Glutamatergic neuron (in vitro differentiated cells): ENCODE results near the gene HHIPL1. TPM values are rescaled to one million over a fixed set of nuclear protein-coding genes. Genes with fewer than 3 reads are reported as not detected.

Experiments
- DNase-seq: peaks from one replicate; pipeline ENCODE4 v3.0.0; 2022
- H3K27ac Mint-ChIP-seq: one replicate; pipeline ENCODE4 v1.8.0; 2020; ENCODE audit warnings: mild to moderate bottlenecking, mixed read lengths, inconsistent platforms; ENCODE audit not compliant: unreplicated experiment
- H3K27me3 Mint-ChIP-seq: one replicate; pipeline ENCODE4 v1.8.0; 2020; ENCODE audit warnings: mild to moderate bottlenecking, moderate library complexity, mixed read lengths, inconsistent platforms; ENCODE audit not compliant: unreplicated experiment
- H3K36me3 Mint-ChIP-seq: one replicate; pipeline ENCODE4 v1.8.0; 2020; ENCODE audit warnings: mild to moderate bottlenecking, mixed read lengths, inconsistent platforms; ENCODE audit not compliant: unreplicated experiment
- H3K4me1 Mint-ChIP-seq: one replicate; pipeline ENCODE4 v1.8.0; 2020; ENCODE audit warnings: mild to moderate bottlenecking, low read depth, mixed read lengths, inconsistent platforms; ENCODE audit not compliant: unreplicated experiment
- H3K4me3 Mint-ChIP-seq: one replicate; pipeline ENCODE4 v1.8.0; 2020; ENCODE audit warnings: mild to moderate bottlenecking, mixed read lengths, inconsistent platforms; ENCODE audit not compliant: unreplicated experiment
- H3K9me3 Mint-ChIP-seq: one replicate; pipeline ENCODE4 v1.8.0; 2020; ENCODE audit warnings: mild to moderate bottlenecking, moderate library complexity, mixed read lengths, inconsistent platforms; ENCODE audit not compliant: unreplicated experiment
- total RNA-seq: library from RNA; stranded (reverse); fragmentation: NEBNext Ultra II Directional; extraction: Animal tissue kit (Norgen Biotek cat#: 25700); gene quantifications from one replicate; pipeline ENCODE4 v1.2.1, GENCODE V29; 2021; ENCODE audit not compliant: unreplicated experiment
- TF ChIP-seq, protein P1 (sequence below): fragments of 200-600 bp; sonication (generic); IDR thresholded peaks from one replicate; pipeline ENCODE4 v1.5.0; 2021; ENCODE audit not compliant: partially characterized antibody, unreplicated experiment

HHIPL1 gene
- total RNA-seq, 1 donor from 2014 or later: 0.47 TPM

DNA sequence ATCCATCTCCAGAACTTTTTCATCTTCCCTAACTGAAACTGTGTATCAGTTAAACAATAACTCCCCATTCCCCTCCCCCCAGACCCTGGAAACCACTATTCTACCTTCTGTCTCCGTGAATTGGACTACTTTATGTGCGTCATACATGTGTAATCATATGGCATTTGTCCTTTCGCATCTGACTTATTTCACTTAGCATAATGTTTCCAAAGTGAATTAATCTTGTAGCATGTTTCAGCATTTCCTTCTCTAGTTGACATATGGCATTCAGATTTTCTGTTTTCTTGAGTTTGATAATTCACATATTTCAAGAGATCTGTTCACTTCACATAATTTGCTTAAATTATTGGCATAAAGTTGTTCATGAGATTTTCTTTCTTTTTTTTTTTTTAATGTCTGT, 49.0 kb downstream of the HHIPL1 start:
- DNase-seq: no peak
- Mint-ChIP-seq H3K4me3 (no peak overlapping the region), H3K27ac (no peak overlapping the region), H3K27me3 (peaks cover 3% of the 10 kb centered on the region), H3K9me3 (peaks cover 4% of the 10 kb centered on the region), H3K4me1 (no peaks in the 10 kb centered on the region), H3K36me3 (no peaks in the 10 kb centered on the region)
- TF ChIP-seq, protein P1, sequence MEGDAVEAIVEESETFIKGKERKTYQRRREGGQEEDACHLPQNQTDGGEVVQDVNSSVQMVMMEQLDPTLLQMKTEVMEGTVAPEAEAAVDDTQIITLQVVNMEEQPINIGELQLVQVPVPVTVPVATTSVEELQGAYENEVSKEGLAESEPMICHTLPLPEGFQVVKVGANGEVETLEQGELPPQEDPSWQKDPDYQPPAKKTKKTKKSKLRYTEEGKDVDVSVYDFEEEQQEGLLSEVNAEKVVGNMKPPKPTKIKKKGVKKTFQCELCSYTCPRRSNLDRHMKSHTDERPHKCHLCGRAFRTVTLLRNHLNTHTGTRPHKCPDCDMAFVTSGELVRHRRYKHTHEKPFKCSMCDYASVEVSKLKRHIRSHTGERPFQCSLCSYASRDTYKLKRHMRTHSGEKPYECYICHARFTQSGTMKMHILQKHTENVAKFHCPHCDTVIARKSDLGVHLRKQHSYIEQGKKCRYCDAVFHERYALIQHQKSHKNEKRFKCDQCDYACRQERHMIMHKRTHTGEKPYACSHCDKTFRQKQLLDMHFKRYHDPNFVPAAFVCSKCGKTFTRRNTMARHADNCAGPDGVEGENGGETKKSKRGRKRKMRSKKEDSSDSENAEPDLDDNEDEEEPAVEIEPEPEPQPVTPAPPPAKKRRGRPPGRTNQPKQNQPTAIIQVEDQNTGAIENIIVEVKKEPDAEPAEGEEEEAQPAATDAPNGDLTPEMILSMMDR: no peak

DNA sequence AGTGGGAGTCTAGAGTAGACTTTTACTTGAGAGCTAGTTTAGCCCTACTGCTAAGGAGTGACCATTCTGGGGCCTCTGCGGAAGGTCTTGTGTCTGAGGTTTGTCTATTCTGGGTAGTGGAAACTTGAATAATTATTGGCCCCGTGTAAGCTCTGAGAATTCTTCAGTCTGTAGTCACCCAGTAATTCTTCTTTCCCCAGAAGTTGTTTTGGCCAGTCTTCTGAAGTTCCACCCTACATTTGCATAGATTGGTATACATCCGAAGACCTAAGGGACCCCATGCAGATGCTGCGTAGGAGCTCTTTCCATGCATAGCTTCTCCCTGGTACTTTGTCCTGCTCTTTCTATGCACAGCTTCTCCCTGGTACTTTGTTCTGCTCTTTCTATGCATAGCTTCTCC, 52.0 kb downstream of the HHIPL1 start:
- Mint-ChIP-seq H3K4me3 (no peak overlapping the region), H3K27ac (no peak overlapping the region), H3K4me1 (no peaks in the 10 kb centered on the region), H3K36me3 (peaks cover under 1% of the 10 kb centered on the region), H3K27me3 (peaks cover 3% of the 10 kb centered on the region), H3K9me3 (peaks cover 3% of the 10 kb centered on the region)
- TF ChIP-seq, protein P1: no peak
- DNase-seq: no peak

DNA sequence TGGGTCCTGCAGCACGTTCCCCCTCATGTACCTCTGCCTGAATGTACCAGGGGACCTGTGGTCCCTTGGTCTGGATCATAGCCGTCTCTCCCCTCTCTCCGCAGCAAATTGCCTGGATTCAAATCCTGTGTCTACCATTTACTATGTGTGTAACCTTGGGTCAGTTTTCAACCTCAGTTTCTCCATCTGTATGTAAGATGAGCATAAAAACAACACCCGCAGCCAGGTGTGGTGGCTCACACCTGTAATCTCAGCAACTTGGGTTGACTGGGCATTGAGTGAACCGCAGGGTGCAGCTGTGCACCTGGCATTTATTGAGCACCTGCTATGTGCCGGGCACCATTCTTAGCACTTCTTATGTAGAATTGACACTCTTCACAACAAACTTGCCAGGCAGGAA, 53.3 kb downstream of the HHIPL1 start:
- no peak for DNase-seq
- H3K4me1 Mint-ChIP-seq: no peaks in the 10 kb centered on the region
- peaks cover 7% of the 10 kb centered on the region for H3K9me3 Mint-ChIP-seq
- peaks cover 7% of the 10 kb centered on the region for H3K36me3 Mint-ChIP-seq
- H3K4me3 Mint-ChIP-seq: no peak overlapping the region
- H3K27ac Mint-ChIP-seq: no peak overlapping the region
- H3K27me3 Mint-ChIP-seq: peaks cover 3% of the 10 kb centered on the region
- TF ChIP-seq, protein P1: no peak

DNA sequence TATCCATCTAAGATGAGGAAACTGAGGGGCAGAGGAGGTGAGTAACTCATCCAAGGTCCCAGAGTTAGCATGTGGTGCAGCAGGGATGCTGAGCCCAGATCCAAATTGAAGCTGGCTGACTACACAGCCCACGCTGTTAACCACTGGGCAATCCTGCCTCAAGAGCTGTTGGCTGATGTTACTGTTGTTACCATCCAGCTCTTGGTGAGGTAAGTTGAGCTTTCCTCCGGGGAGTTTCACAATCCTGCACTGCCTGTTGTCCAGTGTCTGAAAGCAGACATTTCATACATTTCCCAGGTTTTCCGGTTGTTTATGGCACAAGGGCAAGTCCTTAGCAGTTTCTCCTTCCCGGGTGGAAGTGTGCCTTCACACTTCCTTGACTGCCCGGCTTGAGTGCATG, 53.7 kb downstream of the HHIPL1 start:
- TF ChIP-seq, protein P1: no peak
- no peak overlapping the region for H3K4me3 Mint-ChIP-seq
- H3K4me1 Mint-ChIP-seq: no peaks in the 10 kb centered on the region
- H3K27me3 Mint-ChIP-seq: peaks cover 3% of the 10 kb centered on the region
- H3K27ac Mint-ChIP-seq: no peak overlapping the region
- peaks cover 11% of the 10 kb centered on the region for H3K36me3 Mint-ChIP-seq
- peaks cover 7% of the 10 kb centered on the region for H3K9me3 Mint-ChIP-seq
- DNase-seq: no peak

- H3K4me1 Mint-ChIP-seq: no peaks in the 10 kb centered on the region
- H3K27ac Mint-ChIP-seq: no peak overlapping the region
- no peak for DNase-seq
- peaks cover 12% of the 10 kb centered on the region for H3K36me3 Mint-ChIP-seq
- no peak overlapping the region for H3K4me3 Mint-ChIP-seq
- TF ChIP-seq, protein P1: no peak
- peaks cover 3% of the 10 kb centered on the region for H3K9me3 Mint-ChIP-seq
- peaks cover 3% of the 10 kb centered on the region for H3K27me3 Mint-ChIP-seq
These were observed 54.3 kb downstream of the HHIPL1 start for GRCh38 chr14:99699085-99699760.
